Activated CD4-positive, alpha-beta T cell treated with anti-CD3 and anti-CD28 coated beads, Interleukin-2, amount 10 ng/mL, durations not matched to agents 24 days and 14 days (primary cell): Measurements from ENCODE around the gene TPSAB1. TPM values are rescaled to one million over a fixed set of nuclear protein-coding genes. Genes with fewer than 3 reads are reported as not detected.
"Not testable (repeated sequence)": the region's sequence is repeated elsewhere in the genome, so short reads cannot be mapped to it uniquely, and the experiment has no call there.

Source experiments
- DNase-seq: peaks from one replicate; pipeline ENCODE4 v3.0.0; 2022
- H3K27ac Mint-ChIP-seq: one replicate; pipeline ENCODE4 v1.8.0; 2022; ENCODE audit warnings: mild to moderate bottlenecking, mixed read lengths
- H3K27me3 Mint-ChIP-seq: one replicate; pipeline ENCODE4 v1.8.0; 2022; ENCODE audit warnings: mixed read lengths
- H3K36me3 Mint-ChIP-seq: one replicate; pipeline ENCODE4 v1.8.0; 2022; ENCODE audit warnings: low read depth, mild to moderate bottlenecking, mixed read lengths
- H3K4me1 Mint-ChIP-seq: one replicate; pipeline ENCODE4 v1.8.0; 2021; ENCODE audit warnings: mixed read lengths
- H3K4me3 Mint-ChIP-seq: one replicate; pipeline ENCODE4 v1.8.0; 2022; ENCODE audit warnings: mild to moderate bottlenecking, moderate library complexity, mixed read lengths
- H3K9me3 Mint-ChIP-seq: one replicate; pipeline ENCODE4 v1.8.0; 2021; ENCODE audit warnings: mixed read lengths
- intact Hi-C: fragments of 100-400 bp; cut with micrococcal nuclease; formaldehyde crosslinking; loops from one replicate; pipeline ENCODE4 v1.15.1; 2023
- total RNA-seq: library from RNA; stranded (reverse); gene quantifications from 2 replicates; pipeline ENCODE4 v1.2.3, GENCODE V29; 2022

Gene TPSAB1
- total RNA-seq, 1 donor from 2014 or later: not detected

DNA sequence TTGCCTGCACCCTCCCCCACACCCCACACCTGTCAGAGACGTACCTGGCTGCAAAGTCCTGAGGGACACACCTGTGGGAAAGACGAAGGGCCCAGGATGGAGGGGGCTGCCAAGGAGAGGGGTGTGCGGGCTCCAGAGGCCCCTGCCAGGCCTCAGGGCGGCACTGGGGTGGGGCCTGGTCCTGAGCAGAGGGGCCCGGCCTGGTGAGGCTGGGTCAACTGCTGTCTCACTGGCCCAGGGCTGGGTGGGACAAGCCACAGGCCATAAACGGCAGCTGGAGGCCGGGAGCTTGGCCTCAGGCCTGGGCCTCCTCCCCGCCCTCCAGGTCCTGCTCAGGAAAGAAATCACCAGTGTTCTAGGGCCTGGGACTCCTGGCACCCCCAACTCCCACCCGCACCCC, 15.9 kb upstream of the TPSAB1 start:
- no peaks in the 10 kb centered on the region for H3K4me1 Mint-ChIP-seq
- no peaks in the 10 kb centered on the region for H3K9me3 Mint-ChIP-seq
- no peak overlapping the region for H3K27ac Mint-ChIP-seq
- intact Hi-C loops: no loop called here
- no peak overlapping the region for H3K4me3 Mint-ChIP-seq
- no peaks in the 10 kb centered on the region for H3K36me3 Mint-ChIP-seq
- no peaks in the 10 kb centered on the region for H3K27me3 Mint-ChIP-seq
- DNase-seq: no peak

DNA sequence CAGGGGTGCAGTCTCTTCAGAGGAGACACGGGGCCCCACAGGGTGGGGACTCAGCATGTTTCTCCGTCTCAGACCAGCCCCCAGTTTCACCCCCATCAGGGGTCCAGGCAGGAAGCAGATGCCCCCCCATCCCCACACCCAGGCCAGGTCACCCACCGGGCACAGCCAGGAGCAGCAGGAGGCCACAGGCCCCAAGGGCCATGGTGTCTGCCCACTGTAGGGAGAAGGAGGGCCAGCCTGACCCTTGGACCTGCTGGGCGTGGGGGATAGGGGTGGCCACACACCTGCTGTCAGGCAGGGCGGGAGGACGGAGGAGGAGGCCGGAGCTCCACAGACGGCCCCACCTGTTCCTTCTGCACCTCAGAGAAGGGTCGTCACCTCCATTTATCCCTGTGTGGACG, 15.5 kb upstream of the TPSAB1 start, which contains the start of gene TPSG1:
TPSG1 (minus strand) TSS at position 218 of the 401 bp plus-strand sequence; CDS start at position 202, 16 bp downstream.
- H3K27me3 Mint-ChIP-seq: no peaks in the 10 kb centered on the region
- DNase-seq: no peak
- no peaks in the 10 kb centered on the region for H3K9me3 Mint-ChIP-seq
- no peaks in the 10 kb centered on the region for H3K36me3 Mint-ChIP-seq
- no peak within 1 kb of the TSS for H3K27ac Mint-ChIP-seq
- H3K4me1 Mint-ChIP-seq: no peaks in the 10 kb centered on the region
- H3K4me3 Mint-ChIP-seq: no peak within 1 kb of the TSS
- intact Hi-C loops: no loop called here

DNA sequence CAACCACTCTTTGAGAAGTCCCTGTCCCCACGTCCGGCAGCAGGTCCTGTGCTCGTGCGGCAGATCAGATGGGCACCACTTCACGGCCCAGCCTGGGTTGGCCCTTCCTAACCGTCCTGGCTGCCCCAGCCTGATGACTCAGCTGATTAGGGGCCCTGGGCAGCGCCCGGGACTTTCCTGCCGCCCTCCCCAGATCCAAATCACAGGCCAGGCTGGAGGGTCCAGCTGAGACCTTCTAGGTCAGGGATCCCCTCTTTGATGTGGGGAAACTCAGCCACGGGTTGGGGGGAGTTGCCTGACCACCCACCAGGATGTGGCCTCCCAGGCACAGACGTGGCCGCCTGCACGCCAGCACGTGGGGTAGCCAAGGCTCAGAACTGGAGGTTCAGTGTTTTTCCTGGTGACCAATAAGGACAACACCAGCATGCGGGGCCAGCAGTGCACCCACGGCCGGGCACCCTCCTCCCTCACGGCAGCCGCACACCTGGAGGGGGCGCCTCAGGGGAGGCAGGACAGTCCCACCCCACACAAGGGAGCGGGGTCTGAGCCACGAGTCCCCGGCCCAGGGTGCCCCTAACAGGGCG, 14.7 kb upstream of the TPSAB1 start:
- H3K4me3 Mint-ChIP-seq, H3K9me3 Mint-ChIP-seq, H3K27me3 Mint-ChIP-seq, H3K27ac Mint-ChIP-seq, H3K36me3 Mint-ChIP-seq, DNase-seq, intact Hi-C loops, H3K4me1 Mint-ChIP-seq: not testable (repeated sequence)

DNA sequence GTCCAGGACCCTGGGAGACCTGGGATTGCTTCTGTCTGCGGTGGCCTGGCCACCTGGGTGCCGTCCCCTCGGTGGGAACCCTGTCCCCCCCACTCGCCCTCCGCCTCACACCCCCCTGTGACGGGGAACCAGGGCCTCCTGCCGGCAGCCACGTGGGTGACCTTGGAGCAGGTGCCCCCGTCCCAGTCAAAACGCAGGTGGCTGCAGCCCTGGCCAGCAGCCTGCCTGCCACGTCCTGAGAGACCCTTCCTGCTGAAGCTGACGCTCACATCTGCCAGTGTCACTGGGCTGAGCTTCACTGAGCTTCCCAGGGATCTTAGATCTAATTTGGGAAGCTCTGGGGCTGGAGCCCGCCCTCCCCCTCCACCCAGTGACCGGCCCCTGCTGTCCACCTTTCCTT, 13.8 kb upstream of the TPSAB1 start:
- H3K27ac Mint-ChIP-seq, H3K4me3 Mint-ChIP-seq, H3K36me3 Mint-ChIP-seq, intact Hi-C loops, DNase-seq, H3K27me3 Mint-ChIP-seq, H3K9me3 Mint-ChIP-seq, H3K4me1 Mint-ChIP-seq: not testable (repeated sequence)

DNA sequence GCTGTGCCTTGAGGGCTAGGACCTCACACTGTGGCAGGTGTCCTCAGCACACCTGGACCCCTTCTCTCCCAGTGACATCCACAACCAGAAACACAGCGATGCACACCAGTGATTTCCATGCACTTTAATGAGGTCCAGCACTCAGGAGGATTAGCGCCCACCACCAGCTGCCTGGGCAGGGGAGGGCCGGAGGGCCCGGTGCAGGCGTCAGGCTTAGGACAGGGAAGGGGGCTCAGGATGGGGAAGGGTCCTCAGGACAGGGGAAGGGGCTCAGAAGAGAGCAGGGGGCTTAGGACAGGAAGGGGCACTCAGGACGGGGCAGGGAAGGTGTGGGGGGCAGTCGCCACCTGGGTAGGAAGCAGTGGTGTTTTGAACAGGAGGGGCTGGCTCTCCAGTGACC, 12.3 kb upstream of the TPSAB1 start:
- DNase-seq, H3K27me3 Mint-ChIP-seq, H3K4me3 Mint-ChIP-seq, H3K36me3 Mint-ChIP-seq, intact Hi-C loops, H3K9me3 Mint-ChIP-seq, H3K4me1 Mint-ChIP-seq, H3K27ac Mint-ChIP-seq: not testable (repeated sequence)

DNA sequence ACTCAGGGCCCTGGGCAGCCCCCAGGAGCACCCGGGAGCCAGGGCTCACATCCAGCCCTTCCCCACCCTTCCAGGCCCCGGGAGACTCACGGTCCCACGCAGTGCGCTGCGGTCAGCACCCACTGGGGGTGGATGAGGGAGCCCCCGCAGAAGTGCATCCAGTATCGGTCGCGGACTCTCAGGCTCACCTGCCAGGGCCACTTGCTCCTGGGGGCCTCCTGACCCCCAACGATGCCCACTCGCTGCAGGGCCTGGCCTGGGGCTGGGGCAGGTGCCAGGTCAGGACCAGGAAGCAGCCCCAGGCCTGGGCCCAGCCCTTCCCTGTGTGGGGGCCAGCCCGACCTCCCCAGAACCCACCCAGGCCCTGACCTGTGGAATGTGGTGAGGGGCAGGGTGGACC, 11.0 kb upstream of the TPSAB1 start:
- H3K27me3 Mint-ChIP-seq, H3K36me3 Mint-ChIP-seq, H3K4me1 Mint-ChIP-seq, H3K27ac Mint-ChIP-seq, DNase-seq, H3K9me3 Mint-ChIP-seq, intact Hi-C loops, H3K4me3 Mint-ChIP-seq: not testable (repeated sequence)

DNA sequence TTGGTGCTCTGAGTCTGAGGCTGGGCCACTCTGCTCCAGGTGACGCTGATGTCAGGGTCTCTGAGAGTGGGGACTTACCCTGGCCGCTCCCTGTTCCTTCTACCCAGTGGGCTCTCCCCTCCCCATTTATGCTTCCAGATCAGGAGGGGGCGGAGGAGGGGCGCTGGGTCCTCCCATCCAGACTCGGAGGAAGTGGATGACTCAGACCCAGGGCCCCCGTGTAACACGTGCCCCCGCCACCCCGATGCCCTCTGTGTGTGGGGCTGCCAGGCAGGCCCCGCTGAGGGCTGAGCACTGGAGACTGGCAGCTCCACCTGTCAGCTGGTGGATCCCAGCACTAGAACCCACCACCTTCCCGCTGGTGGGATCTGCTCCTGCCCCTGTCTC, 10.4 kb upstream of the TPSAB1 start, which contains the start of gene TPSB2:
TPSB2 (minus strand) TSS at position 101 of the 387 bp plus-strand sequence. CDS start 233 bp downstream, outside the sequence.
- H3K4me1 Mint-ChIP-seq, H3K36me3 Mint-ChIP-seq, DNase-seq, H3K27ac Mint-ChIP-seq, H3K27me3 Mint-ChIP-seq, H3K4me3 Mint-ChIP-seq, intact Hi-C loops, H3K9me3 Mint-ChIP-seq: not testable (repeated sequence)

DNA sequence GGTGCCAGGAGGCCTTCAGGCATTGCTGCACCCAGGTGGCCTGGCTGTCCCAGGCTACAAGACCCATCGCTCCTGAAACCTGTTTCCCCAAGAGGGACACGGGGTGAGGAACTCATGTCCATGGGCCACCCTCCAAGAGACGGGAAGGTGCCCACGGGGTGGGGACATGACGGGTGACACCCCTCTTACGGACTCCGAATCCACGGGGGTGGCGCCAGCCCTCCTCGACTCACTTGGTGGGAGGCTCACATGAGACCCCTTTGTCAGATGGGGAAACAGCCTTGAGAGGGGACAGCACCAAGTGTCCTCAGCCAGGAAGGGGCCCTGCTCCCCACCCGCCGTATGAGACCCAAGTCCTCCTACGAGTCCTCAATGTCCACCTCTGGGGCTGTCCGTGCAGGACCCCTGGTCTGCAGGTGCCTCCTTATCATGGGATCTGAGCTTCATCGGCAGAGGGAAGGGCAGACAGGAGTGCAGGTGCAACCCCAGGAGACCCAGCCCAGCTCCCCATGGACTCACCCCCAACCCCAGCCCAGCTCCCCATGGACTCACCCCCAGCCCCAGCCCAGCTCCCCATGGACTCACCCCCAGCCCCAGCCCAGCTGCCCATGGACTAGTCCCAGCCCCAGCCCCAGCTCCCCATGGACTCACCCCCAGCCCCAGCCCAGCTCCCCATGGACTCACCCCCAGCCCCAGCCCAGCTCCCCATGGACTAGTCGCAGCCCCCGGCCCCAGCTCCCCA, 9.9 kb upstream of the TPSAB1 start:
- intact Hi-C loops, H3K27me3 Mint-ChIP-seq, H3K9me3 Mint-ChIP-seq, DNase-seq, H3K36me3 Mint-ChIP-seq, H3K27ac Mint-ChIP-seq, H3K4me3 Mint-ChIP-seq, H3K4me1 Mint-ChIP-seq: not testable (repeated sequence)

DNA sequence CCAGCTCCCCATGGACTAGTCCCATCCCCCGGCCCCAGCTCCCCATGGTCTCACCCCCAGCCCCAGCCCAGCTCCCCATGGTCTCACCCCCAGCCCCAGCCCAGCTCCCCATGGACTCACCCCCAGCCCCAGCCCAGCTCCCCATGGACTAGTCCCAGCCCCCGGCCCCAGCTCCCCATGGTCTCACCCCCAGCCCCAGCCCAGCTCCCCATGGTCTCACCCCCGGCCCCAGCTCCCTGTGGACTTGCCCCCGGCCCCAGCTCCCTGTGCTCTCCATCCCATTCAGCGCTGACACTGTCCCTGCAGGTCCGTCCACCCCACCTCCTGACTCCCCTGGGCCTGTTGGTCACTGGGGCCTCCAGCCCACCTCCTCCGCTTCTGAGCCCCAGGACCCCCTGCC, 9.2 kb upstream of the TPSAB1 start:
- H3K4me3 Mint-ChIP-seq, H3K9me3 Mint-ChIP-seq, DNase-seq, H3K27me3 Mint-ChIP-seq, H3K36me3 Mint-ChIP-seq, H3K27ac Mint-ChIP-seq, intact Hi-C loops, H3K4me1 Mint-ChIP-seq: not testable (repeated sequence)

DNA sequence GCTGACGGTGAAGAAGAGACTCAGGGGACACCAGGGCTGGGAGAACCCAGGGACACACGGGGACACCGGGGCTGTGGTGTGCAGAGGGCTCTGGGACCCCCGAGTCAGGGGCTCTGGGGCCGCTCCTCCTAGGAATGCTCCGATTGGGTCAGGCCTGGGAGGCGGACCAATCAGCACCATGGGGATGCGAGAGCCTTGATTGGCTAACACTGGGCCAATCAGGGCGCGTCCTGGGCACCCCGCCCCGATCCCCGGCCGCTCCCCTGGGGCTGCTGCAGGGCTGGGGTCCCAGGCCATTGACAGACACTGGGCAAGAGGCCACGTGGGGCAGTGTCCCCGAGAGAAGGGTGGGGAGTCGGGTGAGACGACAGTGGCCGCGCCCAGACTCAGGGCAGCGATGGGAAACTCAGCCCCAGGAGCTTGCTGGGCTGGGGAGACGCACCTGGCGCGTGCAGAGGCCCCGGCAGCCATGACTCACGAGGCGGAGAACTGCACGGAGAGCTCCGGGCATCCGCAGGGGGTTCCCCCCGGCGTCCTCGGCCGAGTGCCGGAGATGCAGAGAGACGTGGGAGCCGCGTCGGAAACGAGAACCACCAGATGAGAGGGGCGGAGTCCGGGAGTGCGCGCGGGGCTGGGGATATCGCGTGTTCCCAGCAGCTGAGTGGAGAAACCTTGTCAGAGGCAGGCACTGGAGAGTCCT, 8.3 kb upstream of the TPSAB1 start:
- H3K27ac Mint-ChIP-seq, H3K27me3 Mint-ChIP-seq, intact Hi-C loops, H3K4me1 Mint-ChIP-seq, H3K9me3 Mint-ChIP-seq, H3K4me3 Mint-ChIP-seq, H3K36me3 Mint-ChIP-seq, DNase-seq: not testable (repeated sequence)

DNA sequence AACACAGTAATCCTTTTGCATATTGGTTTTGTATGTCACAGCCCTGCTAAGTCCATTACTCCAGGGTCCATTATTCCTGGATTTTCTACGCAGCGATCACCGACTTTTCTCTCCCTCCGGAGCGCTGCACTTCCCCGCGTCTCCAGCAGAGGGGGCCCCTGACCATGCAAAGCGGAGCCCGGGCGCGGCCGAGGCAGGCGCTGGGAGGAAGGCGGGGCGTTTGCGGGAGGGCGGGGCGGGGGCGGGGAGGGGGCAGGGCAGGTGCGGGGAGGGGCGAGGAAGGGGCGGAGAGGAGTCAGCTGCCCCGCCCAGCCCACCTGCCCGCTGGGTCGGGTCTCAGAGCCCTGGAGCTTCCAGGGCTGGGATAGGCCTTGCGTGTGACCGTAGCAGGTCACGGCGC, 3.8 kb upstream of the TPSAB1 start:
- H3K27ac Mint-ChIP-seq, H3K4me1 Mint-ChIP-seq, H3K9me3 Mint-ChIP-seq, H3K27me3 Mint-ChIP-seq, intact Hi-C loops, H3K36me3 Mint-ChIP-seq, DNase-seq, H3K4me3 Mint-ChIP-seq: not testable (repeated sequence)

DNA sequence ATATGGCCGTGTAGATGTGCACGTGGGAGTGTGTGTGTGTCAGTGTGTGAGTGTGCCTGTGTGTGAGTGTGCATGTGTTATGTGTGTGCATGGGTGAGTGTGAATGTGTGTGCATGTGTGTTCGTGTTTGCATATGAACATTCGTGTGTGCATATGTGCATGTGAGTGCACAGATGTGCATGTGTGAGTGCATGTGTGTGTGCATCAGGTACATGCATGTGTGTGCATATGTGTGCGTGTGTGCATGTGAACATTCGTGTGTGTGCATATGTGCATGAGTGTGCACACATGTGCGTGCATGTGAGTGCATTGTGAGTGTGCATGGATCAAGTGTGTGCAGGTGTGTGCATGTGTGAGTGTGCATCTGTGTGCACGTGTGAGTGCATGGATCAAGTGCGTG, 2.5 kb upstream of the TPSAB1 start:
- no peaks in the 10 kb centered on the region for H3K27me3 Mint-ChIP-seq
- no peak overlapping the region for H3K4me3 Mint-ChIP-seq
- DNase-seq: no peak
- H3K27ac Mint-ChIP-seq: no peak overlapping the region
- H3K9me3 Mint-ChIP-seq: no peaks in the 10 kb centered on the region
- H3K36me3 Mint-ChIP-seq: no peaks in the 10 kb centered on the region
- no peaks in the 10 kb centered on the region for H3K4me1 Mint-ChIP-seq
- intact Hi-C loops: no loop called here

DNA sequence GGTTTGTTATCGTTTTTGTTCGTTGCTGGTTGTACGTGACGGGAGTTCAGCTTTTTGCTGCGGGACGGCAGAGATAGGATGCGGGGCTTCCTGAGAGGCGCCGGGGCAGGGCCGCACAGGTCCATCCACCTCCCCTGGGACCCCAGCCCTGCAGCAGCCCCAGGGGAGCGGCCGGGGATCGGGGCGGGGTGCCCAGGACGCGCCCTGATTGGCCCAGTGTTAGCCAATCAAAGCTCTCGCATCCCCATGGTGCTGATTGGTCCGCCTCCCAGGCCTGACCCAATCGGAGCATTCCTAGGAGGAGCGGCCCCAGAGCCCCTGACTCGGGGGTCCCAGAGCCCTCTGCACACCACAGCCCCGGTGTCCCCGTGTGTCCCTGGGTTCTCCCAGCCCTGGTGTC, 1.6 kb upstream of the TPSAB1 start:
- H3K27me3 Mint-ChIP-seq, H3K36me3 Mint-ChIP-seq, H3K27ac Mint-ChIP-seq, H3K4me3 Mint-ChIP-seq, DNase-seq, H3K4me1 Mint-ChIP-seq, H3K9me3 Mint-ChIP-seq, intact Hi-C loops: not testable (repeated sequence)

DNA sequence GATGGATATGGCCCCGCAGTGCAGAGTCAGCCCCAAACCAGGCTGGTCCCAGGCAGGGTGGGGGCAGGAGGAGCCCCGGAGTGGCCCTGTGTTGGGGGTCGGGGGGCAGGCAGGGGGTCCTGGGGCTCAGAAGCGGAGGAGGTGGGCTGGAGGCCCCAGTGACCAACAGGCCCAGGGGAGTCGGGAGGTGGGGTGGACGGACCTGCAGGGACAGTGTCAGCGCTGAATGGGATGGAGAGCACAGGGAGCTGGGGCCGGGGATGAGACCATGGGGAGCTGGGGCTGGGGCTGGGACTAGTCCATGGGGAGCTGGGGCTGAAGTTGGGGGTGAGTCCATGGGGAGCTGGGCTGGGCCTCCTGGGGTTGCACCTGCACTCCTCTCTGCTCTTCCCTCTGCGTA, 930 bp upstream of the TPSAB1 start:
- H3K36me3 Mint-ChIP-seq, H3K9me3 Mint-ChIP-seq, H3K27ac Mint-ChIP-seq, intact Hi-C loops, H3K4me1 Mint-ChIP-seq, H3K27me3 Mint-ChIP-seq, H3K4me3 Mint-ChIP-seq, DNase-seq: not testable (repeated sequence)
